Liver (tissue), 9 donors: Measurements from ENCODE around the gene PARK7. TPM values are rescaled to one million over a fixed set of nuclear protein-coding genes. Genes with fewer than 3 reads are reported as not detected.

Experiments used
- DNase-seq: peaks from one replicate; pipeline ENCODE4 v3.0.0-alpha.2; 2017; ENCODE audit warnings: low spot score
- H3K27ac ChIP-seq, 2 donors: one replicate each; pipeline ENCODE4 v1.7.0; 2013; ENCODE audit warnings: inconsistent platforms in 2 of 2, low read length in 2 of 2, control low read depth in 1 of 2, low read depth in 1 of 2, mild to moderate bottlenecking in 1 of 2
- H3K27me3 ChIP-seq, 4 donors: one replicate each; pipeline versions ENCODE4 v1.6.1 to v1.7.0; 2013; ENCODE audit warnings: low read length in 3 of 4, inconsistent platforms in 1 of 4, mild to moderate bottlenecking in 1 of 4, moderate library complexity in 1 of 4; ENCODE audit not compliant: control insufficient read depth in 4 of 4, insufficient read depth in 4 of 4
- H3K36me3 ChIP-seq, 4 donors: one replicate each; pipeline versions ENCODE4 v1.6.1 to v1.7.0; 2013; ENCODE audit warnings: low read length in 3 of 4, mild to moderate bottlenecking in 3 of 4, low read depth in 1 of 4, moderate library complexity in 1 of 4; ENCODE audit not compliant: control insufficient read depth in 4 of 4, insufficient read depth in 3 of 4
- H3K4me1 ChIP-seq, 4 donors: one replicate each; pipeline versions ENCODE4 v1.6.1 to v1.7.0; 2013; ENCODE audit warnings: low read length in 3 of 4, mild to moderate bottlenecking in 3 of 4, moderate library complexity in 1 of 4; ENCODE audit not compliant: control insufficient read depth in 4 of 4, insufficient read depth in 4 of 4
- H3K4me3 ChIP-seq, 3 donors: one replicate each; pipeline versions ENCODE4 v1.6.1 to v1.7.0; 2013; ENCODE audit warnings: low read length in 3 of 3, control low read depth in 1 of 3, low read depth in 1 of 3, mild to moderate bottlenecking in 1 of 3
- H3K9ac ChIP-seq, 2 donors: one replicate each; pipeline ENCODE4 v1.7.0; 2013; ENCODE audit warnings: low read length in 2 of 2, mild to moderate bottlenecking in 2 of 2, moderate library complexity in 2 of 2, control low read depth in 1 of 2, low read depth in 1 of 2
- H3K9me3 ChIP-seq, 4 donors: one replicate each; pipeline versions ENCODE4 v1.6.1 to v1.7.0; 2013; ENCODE audit warnings: low read length in 3 of 4; ENCODE audit not compliant: control insufficient read depth in 4 of 4
- EGR1 ChIP-seq, 2 donors: IDR thresholded peaks; 2 replicates each; pipeline ENCODE4 v1.6.1; 2016 to 2018; ENCODE audit warnings: antibody characterized with exemption in 2 of 2, low read depth in 2 of 2
- FOXA1 ChIP-seq: IDR thresholded peaks from 2 replicates; pipeline ENCODE4 v1.6.1; 2016; ENCODE audit warnings: antibody characterized with exemption
- FOXA2 ChIP-seq: IDR thresholded peaks from 2 replicates; pipeline ENCODE4 v1.6.1; 2016; ENCODE audit warnings: antibody characterized with exemption
- GABPA ChIP-seq, 2 donors: IDR thresholded peaks in 1 of 2; conservative IDR thresholded peaks in 1 of 2; 2 replicates each; pipeline ENCODE4 v1.6.1; 2016; ENCODE audit warnings: antibody characterized with exemption in 2 of 2, mild to moderate bottlenecking in 1 of 2, moderate library complexity in 1 of 2
- HNF4A ChIP-seq, 2 donors: conservative IDR thresholded peaks; 2 replicates each; pipeline ENCODE4 v1.6.1; 2016; ENCODE audit warnings: antibody characterized with exemption in 2 of 2, mild to moderate bottlenecking in 2 of 2
- HNF4G ChIP-seq: IDR thresholded peaks from 2 replicates; pipeline ENCODE4 v1.6.1; 2016; ENCODE audit warnings: antibody characterized with exemption
- JUND ChIP-seq, 2 donors: IDR thresholded peaks; 2 replicates each; pipeline ENCODE4 v1.6.1; 2016; ENCODE audit warnings: antibody characterized with exemption in 2 of 2
- MAX ChIP-seq: IDR thresholded peaks from 2 replicates; pipeline ENCODE4 v1.6.1; 2016; ENCODE audit warnings: antibody characterized with exemption
- NR2F2 ChIP-seq: IDR thresholded peaks from 2 replicates; pipeline ENCODE4 v1.6.1; 2016; ENCODE audit warnings: antibody characterized with exemption
- RAD21 ChIP-seq, 2 donors: IDR thresholded peaks; 2 replicates each; pipeline ENCODE4 v1.6.1; 2016; ENCODE audit warnings: antibody characterized with exemption in 2 of 2, mild to moderate bottlenecking in 2 of 2
- REST ChIP-seq: IDR thresholded peaks from 2 replicates; pipeline ENCODE4 v1.6.1; 2016; ENCODE audit warnings: antibody characterized with exemption, mild to moderate bottlenecking
- RXRA ChIP-seq, 2 donors: IDR thresholded peaks; 2 replicates each; pipeline ENCODE4 v1.6.1; 2017 to 2018; ENCODE audit warnings: antibody characterized with exemption in 2 of 2, mild to moderate bottlenecking in 1 of 2
- SP1 ChIP-seq: IDR thresholded peaks from 2 replicates; pipeline ENCODE4 v1.6.1; 2018; ENCODE audit warnings: antibody characterized with exemption, mild to moderate bottlenecking
- TAF1 ChIP-seq: conservative IDR thresholded peaks from 2 replicates; pipeline ENCODE4 v1.6.1; 2016; ENCODE audit warnings: antibody characterized with exemption, mild to moderate bottlenecking
- YY1 ChIP-seq: IDR thresholded peaks from 2 replicates; pipeline ENCODE4 v1.6.1; 2016; ENCODE audit warnings: antibody characterized with exemption, mild to moderate bottlenecking
- ZBTB33 ChIP-seq: IDR thresholded peaks from 2 replicates; pipeline ENCODE4 v1.6.1; 2016; ENCODE audit warnings: antibody characterized with exemption
- WGBS: extraction: QIAGEN DNeasy Blood & Tissue Kit; methylation state at CpG from one replicate; pipeline ENCODE4 v1.1.7; 2013; 5-methylcytosine and 5-hydroxymethylcytosine counted together
- polyA plus RNA-seq, 2 donors: library from polyadenylated mRNA; stranded (reverse) in 1 of 2; unstranded in 1 of 2; fragments of 200-250 nt in 1 of 2; fragments of >200 nt in 1 of 2; fragmentation: Nextera tagmentation in 1 of 2; extraction: Ambion mirVana in 1 of 2; gene quantifications; one replicate each; pipeline versions ENCODE4 v1.2.1 to v1.2.3, GENCODE V29; 2013 to 2015
- total RNA-seq, 2 donors: library from RNA; depleted of rRNA; stranded (reverse); fragments of >200 nt; gene quantifications; one replicate each; pipeline ENCODE4 v1.2.3, GENCODE V29; 2014
- TF ChIP-seq, protein P1 (sequence below): IDR thresholded peaks from 2 replicates; pipeline ENCODE4 v1.6.1; 2016; ENCODE audit warnings: antibody characterized with exemption
- TF ChIP-seq, protein P2 (sequence below): fragments of 150-350 bp; IDR thresholded peaks from 2 replicates; pipeline ENCODE4 v1.5.1; 2017; ENCODE audit warnings: improper control_type of control experiment, low read depth, low read length; ENCODE audit not compliant: missing input control
- donor health status: healthy.
- donor health status: healthy.
- donor health status: healthy.
- donor health status: healthy.
- donor health status: healthy.

The PARK7 gene
- total and polyA plus RNA-seq, 4 donors: 107 to 297 (median 181) TPM

- peaks cover 0 to 10% (median 1%) of the 10 kb centered on the region in 4 donors for H3K4me1 ChIP-seq
- no peak overlapping the region for H3K4me3 ChIP-seq
- peak overlapping the region in 1 of 2 donors; percentile 69 for H3K9ac ChIP-seq
- DNase-seq: no peak
- no peaks in the 10 kb centered on the region for H3K27me3 ChIP-seq
- peak overlapping the region; percentile 72 to 83 for H3K27ac ChIP-seq
- TF ChIP-seq GABPA (IDR thresholded peaks at IDR 0.05 in 1 of 2, conservative IDR thresholded peaks at IDR 0.05 in 1 of 2): no peak
- no peak for TF ChIP-seq FOXA1
- TF ChIP-seq JUND (IDR thresholded peaks at IDR 0.05): no peak
- TF ChIP-seq, protein P1, sequence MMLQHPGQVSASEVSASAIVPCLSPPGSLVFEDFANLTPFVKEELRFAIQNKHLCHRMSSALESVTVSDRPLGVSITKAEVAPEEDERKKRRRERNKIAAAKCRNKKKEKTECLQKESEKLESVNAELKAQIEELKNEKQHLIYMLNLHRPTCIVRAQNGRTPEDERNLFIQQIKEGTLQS: no peak
- no peaks in the 10 kb centered on the region for H3K36me3 ChIP-seq
- 34% methylated on average over 18 of the region's 18 CpGs for WGBS
- H3K9me3 ChIP-seq: no peaks in the 10 kb centered on the region
Measured at GRCh38 chr1:8004113-8004802, 42.7 kb downstream of the PARK7 start.

DNA sequence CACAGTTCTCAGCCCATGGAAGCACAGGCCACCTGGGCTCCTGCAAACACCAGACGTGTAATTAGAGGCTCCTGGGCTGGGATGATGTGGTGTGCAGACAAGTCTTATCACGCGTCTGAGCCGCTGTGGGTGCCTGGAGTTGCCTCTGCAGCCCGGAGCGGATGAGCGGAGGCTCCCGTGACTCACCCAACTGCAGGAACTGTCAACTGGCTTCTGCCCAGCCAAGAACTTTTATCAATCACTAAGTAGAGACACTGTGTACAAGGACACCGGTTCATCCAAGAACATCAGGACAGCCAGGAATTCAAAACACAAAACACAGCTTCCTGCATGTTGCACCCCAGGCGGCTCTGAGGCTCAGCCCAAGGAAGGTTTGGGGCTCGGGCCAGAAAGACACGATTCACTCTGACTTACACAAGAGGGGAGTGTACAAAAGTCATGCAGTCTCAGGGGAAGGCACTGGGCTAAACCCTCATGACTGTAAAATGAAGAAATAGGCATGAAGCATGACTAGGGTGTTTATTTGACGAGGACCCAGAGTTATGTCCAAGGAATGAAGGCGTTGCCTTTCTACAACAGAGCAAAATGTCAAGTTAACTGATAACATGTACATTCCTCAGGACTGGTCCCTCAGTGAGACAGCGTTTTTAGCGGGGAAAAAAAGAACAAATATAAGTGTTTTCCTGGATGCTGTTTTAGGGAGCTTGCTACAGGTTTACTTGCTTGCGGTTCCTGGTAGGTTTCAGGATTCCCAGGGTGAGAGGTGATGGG lies 43.5 kb downstream of the PARK7 start:
- no peak overlapping the region for H3K4me3 ChIP-seq
- peaks cover 0 to 10% (median 1%) of the 10 kb centered on the region in 4 donors for H3K4me1 ChIP-seq
- H3K36me3 ChIP-seq: peaks cover 0 to 3% (median 0%) of the 10 kb centered on the region in 4 donors
- H3K9ac ChIP-seq: no peak overlapping the region
- 18% methylated on average over 17 of the region's 17 CpGs for WGBS
- TF ChIP-seq, protein P2, sequence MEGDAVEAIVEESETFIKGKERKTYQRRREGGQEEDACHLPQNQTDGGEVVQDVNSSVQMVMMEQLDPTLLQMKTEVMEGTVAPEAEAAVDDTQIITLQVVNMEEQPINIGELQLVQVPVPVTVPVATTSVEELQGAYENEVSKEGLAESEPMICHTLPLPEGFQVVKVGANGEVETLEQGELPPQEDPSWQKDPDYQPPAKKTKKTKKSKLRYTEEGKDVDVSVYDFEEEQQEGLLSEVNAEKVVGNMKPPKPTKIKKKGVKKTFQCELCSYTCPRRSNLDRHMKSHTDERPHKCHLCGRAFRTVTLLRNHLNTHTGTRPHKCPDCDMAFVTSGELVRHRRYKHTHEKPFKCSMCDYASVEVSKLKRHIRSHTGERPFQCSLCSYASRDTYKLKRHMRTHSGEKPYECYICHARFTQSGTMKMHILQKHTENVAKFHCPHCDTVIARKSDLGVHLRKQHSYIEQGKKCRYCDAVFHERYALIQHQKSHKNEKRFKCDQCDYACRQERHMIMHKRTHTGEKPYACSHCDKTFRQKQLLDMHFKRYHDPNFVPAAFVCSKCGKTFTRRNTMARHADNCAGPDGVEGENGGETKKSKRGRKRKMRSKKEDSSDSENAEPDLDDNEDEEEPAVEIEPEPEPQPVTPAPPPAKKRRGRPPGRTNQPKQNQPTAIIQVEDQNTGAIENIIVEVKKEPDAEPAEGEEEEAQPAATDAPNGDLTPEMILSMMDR: peak; percentile 10
- TF ChIP-seq YY1 (no peak), EGR1 (IDR thresholded peaks at IDR 0.05; ENCODE audit: low read depth in 2 of 2) (peak in 1 of 2 donors; percentile 76), SP1 (peak; percentile 83), GABPA (IDR thresholded peaks at IDR 0.05 in 1 of 2, conservative IDR thresholded peaks at IDR 0.05 in 1 of 2) (no peak), FOXA1 (no peak), RXRA (IDR thresholded peaks at IDR 0.05) (peak; percentile 56 to 83), MAX (peak; percentile 31), FOXA2 (no peak), TAF1 (no peak), HNF4A (conservative IDR thresholded peaks at IDR 0.05) (peak in 1 of 2 donors; percentile 22), HNF4G (no peak), RAD21 (IDR thresholded peaks at IDR 0.05) (peak; percentile 15 to 42), ZBTB33 (no peak), REST (no peak), JUND (IDR thresholded peaks at IDR 0.05) (peak in 1 of 2 donors; percentile 61), NR2F2 (peak; percentile 95)
- TF ChIP-seq, protein P1: peak; percentile 24
- H3K27ac ChIP-seq: peak overlapping the region; percentile 72 to 83
- no peaks in the 10 kb centered on the region for H3K9me3 ChIP-seq
- H3K27me3 ChIP-seq: no peaks in the 10 kb centered on the region
- DNase-seq: no peak
